ENCODE results near the gene RAB43.
"Not testable (repeated sequence)": the region's sequence is repeated elsewhere in the genome, so short reads cannot be mapped to it uniquely, and the experiment has no call there.

Gene RAB43

DNA sequence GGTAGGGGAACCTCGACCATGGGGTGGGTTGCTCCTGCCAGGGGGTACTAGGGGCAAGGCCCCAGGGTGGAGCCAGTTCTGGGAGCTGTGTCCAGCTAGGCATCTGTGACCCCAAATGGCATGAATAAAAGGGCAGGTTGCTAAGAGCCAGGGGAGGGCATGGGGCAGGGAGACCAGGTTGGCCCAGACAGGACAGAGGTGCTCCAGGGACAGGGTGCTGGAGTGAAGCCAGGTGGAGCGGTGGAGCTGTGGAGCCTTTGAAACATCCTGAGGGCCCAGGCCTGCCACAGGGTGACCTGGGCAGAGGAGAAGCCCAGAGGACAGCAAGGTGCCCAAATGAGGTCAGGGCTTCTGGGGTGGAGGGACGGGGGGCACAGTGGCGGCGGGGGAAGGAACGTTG lies 33.3 kb downstream of the RAB43 start:
- DNase-seq (ENCODE audit: low read depth), result not testable (repeated sequence)

DNA sequence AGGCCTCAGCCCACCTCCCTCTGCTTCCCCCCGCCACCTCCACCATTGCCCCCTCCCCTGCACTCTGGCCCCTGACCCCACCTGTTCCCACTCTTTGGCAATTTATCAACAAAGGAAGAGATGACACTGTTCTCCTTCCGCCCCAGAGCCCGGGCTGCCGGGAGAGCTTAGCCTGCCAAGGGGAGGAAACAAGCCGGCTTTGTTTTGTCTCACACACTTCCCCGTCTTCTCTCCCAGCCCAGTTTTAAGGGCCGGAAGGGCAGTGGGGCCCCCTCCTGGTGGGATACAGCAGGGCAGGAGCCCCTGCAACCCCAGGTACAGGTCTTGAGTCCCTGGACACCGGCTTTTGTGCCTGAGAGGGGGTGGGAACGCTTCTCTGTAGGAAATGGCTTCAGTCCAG lies 33.7 kb downstream of the RAB43 start:
- not testable (repeated sequence) for DNase-seq (ENCODE audit: low read depth)

DNA sequence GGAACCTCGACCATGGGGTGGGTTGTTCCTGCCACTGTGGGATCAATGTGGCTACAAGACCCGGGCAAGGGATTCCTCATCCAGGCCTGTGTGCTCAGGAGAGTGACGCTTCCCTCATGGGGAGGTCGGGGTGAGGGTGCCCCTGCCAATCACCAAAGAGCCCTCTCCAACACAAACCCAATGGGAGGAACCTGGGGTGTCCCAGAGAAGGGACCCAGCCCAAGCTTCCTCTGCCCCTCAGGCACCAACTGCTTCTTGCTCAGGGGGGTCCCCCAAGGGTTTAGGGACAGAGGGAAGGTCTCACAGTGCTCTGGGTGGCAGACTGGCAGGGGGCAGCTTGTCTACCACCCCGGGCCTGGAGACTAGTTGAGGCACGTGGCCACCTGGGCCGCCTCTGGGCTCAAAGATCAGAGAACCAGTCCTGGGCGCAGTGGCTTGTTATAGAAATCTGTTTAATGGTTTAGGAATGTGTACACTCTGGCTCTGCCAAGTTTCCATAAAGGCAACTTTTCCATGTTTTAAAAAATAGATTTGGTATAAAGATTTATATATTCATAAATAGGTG lies 34.4 kb downstream of the RAB43 start:
- no peak for DNase-seq (ENCODE audit: low read depth)

DNA sequence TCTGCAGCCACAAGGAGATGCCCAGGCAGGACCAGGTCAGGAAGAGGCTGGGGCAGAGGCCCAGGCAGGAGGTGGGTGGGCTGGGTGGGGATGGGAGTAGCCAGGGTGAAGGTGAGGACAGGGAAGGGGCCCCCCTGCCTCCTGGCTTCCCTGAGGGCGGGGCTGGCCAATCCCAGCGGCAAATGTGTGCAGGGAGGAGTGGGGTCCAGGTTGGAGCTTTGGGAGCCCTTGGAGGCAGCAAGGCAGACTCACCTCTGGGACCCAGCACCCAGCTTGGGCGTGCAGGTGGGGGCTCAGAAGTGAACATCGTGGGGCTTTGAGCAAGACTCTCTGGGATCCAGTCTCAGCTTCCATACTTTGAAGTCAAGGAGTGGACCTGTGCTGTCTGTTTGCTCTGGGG lies 35.8 kb downstream of the RAB43 start:
- DNase-seq (ENCODE audit: low read depth), result no peak

DNA sequence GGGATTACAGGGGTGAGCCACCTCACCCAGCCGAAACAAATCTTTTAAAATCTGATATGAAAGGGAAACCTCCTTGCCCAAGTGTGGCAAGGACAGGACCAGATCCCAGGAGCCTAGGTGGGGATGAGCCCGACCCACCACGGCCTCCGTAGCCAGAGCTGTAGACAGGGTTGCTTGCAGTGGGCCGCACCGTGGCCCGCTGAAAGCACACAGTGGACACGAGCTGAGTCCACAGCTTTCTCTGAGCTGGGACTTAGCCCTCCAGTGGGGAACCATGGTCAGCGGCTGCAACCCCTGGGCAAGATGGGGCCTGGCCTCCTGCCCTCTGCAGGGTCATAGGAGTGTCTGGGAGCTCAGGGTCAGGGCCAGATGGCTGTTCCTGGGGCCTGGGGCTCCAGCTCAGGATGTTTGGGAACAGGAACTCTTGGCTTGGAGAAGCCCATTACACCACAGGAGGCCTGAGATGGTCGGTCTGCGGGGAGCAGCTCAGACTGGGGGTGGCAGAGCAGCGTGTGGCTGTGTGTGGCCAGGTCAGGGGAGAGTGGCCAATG lies 36.4 kb downstream of the RAB43 start:
- DNase-seq (ENCODE audit: low read depth), result no peak

DNA sequence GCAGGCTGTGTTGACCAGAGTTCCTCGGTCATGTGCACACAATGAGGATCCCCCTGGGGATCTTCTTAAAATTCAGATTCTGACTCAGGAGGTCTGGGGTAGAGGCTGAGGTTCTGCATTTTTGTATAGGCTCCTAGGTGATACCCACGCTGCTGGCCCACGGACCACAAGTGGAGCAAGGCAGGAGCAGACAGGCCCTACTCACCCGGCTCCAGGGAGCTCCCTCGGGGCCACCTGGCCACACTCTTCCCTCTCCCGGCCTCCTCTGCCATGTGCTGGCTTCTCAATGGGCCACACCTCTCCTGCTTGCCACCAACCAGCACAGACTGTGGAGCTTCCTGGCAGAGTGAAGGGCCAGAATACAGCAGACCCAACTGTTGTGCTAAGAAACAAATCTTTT lies 37.1 kb downstream of the RAB43 start:
- DNase-seq (ENCODE audit: low read depth), result no peak

DNA sequence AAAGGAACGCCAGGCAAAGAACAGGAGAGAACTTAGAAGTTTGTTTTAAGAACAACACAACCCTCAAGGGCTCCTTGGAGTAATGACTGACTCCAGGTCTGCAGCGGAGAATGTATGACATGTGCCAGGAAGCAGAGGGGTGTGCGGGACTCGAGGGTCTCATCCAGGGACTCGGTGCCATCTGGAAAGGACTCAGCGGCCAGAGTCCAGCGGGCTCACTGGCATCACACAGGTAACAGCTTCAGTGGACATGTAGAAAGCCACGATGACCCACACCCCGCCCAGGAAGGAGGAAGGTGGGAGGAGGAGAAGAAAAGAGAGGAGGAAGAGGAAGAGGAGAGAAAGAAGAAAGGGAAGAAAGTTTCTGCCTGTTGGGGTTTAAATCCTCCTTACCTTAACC lies 39.6 kb downstream of the RAB43 start:
- DNase-seq (ENCODE audit: low read depth), result no peak

DNA sequence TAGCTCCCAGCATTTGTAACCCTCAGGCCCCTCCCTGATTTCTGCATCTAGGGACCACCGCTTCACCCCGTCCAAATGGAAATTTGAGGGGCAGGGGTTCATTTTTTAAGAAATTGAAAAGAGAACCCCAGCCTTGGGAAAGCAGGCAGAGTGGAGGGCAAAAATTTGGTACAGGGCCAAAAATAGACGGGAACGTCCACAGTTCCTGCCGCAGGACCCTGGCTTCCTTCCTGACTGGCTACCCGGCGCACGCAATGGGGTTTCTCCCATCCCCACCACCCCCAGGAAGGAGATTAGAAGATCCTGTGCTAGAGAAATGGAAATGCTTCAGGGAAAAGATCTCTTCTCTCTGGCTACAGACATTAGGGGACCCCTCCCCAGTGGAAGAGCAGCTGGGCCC lies 40.1 kb downstream of the RAB43 start:
- no peak for DNase-seq (ENCODE audit: low read depth)

DNA sequence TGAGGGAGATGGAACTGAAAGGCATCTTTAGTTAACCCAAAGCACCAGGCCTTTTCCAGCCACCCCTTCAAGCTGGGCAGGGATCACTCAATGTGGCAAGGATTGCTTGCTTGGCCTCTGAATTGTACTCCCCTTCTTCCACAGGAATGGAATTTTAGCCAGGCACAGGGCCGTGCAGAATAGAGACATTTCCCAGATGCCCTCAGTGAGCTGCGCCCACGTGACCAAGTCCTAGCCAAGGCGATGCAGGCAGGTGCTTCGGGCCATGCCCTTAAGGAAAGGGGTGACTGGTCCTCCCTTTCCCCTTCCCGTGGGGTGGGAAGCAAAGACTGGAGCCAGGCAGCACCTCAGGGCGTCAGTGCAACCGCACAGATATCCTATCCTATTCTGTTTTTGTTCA lies 43.1 kb downstream of the RAB43 start:
- no peak for DNase-seq (ENCODE audit: low read depth)

DNA sequence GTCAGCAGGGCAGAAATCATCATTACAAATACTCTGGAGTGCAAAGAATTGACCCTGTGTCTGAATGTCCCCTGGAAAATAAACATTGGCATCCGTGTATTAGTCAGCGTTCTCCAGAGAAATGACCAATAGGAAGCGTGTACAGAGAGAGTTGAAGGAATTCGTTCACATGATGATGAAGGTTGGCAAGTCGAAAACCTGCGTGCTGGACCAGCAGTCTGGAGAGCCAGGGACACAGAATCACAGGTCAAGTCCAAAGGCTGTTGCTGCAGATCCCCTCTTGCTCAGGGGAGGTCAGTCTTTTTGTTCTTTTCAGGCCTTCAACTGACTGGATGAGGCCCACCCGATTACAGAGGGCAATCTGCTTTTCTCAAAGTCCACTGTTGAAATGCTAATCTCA lies 44.4 kb downstream of the RAB43 start:
- no peak for DNase-seq (ENCODE audit: low read depth)

DNA sequence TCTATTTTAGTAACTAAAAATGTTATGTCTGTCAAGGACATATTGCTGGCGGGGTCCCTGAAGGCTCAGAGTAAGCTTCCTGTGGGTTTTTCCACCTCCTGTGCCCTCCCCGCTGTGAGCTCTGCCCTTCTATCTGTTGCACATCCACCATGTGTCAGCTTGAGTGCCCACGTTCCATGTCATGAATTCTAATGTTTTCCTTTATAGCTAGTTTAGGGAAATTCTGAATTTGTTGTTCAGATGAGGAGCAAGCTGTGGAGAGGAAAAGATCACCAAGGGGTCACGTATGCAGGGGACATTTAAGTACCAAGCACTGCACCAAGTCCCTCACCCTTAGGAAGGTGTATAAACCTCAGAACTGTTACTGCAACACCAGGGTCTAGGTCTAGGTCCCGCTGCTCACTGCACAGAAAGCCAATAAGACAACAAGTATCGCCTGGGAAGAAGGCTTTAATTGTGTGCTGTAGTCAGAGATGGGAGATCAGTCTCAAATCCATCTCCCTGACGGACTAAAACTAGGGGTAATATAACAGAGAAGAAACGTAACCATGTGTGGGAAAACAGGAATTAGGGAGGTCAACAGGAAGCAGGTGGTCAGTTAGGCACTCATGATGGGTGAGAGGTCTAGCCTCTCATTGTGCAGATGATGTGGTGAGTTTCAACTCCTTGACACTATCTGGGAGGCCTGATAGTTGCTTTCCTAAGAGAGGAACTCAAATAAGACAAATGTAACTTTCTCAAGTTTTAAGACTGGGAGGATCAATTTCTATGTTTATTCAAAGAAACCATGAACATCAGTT lies 51.3 kb downstream of the RAB43 start:
- no peak for DNase-seq (ENCODE audit: low read depth)

DNA sequence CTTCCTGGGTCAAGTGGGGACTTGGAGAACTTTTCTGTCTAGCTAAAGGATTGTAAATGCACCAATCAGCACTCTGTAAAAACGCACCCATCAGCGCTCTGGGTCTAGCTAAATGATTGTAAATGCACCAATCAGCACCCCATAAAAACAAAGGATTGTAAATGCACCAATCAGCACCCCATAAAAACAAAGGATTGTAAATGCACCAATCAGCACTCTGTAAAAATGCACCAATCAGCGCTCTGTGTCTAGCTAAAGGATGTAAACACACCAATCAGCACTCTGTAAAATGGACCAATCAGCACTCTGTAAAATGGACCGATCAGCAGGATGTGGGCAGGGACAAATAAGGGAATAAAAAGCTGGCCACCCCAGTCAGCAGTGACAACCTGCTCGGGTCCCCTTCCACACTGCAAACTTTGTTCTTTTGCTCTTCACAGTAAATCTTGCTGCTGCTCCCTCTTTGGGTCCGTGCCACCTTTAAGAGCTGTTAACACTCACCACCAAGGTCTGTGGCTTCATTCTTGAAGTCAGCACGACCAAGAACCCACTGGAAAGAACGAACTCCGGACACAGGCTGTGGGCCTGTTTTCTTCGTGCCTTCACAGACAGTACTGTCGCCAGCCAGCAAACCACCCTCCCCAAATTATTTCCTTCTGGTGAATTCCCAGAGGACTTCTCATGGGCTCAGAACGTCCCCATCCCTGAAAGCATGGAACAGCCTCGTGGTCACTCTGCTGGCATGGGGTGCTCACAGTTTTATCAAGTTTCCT lies 52.1 kb downstream of the RAB43 start:
- DNase-seq (ENCODE audit: low read depth), result not testable (repeated sequence)

DNA sequence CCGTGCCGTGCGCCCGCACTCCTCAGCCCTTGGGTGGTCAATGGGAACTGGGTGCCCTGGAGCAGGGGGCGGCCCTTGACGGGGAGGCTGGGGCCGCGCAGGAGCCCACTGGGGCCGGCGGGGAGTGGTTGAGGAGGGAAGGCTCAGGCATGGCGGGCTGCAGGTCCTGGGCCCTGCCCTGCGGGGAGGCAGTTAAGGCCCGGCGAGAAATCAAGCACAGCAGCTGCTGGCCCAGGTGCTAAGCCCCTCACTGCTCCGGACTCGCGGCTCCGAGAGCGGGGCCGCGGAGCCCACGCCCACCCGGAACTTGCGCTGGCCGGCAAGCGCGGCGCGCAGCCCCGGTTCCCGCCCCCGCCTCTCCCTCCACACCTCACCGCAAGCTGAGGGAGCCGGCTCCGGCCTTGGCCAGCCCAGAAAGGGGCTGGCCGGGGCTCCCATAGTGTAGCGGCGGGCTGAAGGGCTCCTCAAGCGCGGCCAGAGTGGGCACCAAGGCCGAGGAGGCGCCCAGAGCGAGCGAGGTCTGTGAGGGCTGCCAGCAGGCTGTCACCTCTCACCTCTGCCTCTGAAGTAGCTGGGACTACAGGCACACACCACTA lies 53.2 kb downstream of the RAB43 start:
- no peak for DNase-seq (ENCODE audit: low read depth)

DNA sequence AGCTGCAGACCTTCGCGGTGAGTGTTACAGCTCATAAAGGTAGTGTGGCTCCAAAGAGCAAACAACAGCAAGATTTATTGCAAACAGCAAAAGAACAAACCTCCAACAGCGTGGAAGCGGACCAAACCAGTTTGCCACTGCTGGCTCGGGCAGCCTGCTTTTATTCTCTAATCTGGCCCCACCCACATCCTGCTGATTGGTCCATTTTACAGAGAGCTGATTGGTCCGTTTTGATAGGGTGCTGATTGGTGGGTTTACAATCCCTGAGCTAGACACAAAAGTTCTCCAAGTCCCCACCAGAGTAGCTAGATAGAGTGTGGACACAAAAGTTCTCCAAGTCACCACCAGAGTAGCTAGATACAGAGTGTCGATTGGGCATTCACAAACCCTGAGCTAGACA lies 53.9 kb downstream of the RAB43 start:
- not testable (repeated sequence) for DNase-seq (ENCODE audit: low read depth)

DNA sequence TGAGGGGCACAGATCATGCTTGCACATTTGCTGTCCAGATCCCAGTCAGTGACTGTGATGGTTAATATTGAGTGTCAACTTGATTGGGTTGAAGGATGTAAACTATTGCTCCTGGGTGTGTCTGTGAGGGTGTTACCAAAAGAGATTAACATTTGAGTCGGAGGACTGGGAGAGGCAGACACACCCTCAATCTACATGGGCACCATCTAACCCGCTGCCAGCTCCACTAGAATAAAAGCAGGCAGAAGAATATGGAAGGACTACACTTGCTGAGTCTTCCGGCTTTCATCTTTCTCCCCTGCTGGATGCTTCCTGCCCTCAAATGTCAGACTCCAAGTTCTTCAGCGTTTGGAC lies 55.9 kb downstream of the RAB43 start:
- no peak for DNase-seq (ENCODE audit: low read depth)

DNA sequence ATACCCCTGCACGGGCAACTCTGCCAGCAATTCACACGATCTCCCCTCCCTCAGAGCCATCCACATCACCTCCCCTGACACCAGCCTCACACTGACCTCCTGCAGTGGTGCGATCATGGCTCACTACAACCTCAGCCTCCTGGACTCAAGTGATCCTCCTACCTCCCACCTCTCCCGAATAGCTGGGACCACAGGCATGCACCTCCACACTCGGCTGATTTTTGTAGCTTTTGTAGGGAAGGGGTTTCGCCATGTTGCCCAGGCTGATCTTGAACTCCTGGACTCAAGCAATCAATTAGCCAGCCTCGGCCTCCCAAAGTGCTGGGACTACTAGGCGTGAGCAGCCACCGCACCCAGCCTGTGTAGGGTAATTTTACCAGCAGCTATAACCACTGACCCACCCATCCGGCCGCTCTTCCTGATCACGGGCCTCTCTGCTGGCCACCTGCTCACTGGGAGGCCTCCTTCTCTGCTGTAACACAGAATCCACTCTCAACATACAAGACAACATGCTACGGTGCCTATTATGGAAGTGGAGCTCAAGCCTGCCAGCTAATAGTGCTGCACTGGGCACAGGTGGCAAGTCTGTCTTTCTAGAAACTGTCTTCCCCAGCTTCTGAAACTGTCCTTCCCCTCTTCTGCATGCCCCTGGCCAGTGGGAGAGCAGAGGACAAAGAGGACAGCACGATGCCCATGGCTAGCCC lies 56.4 kb downstream of the RAB43 start:
- no peak for DNase-seq (ENCODE audit: low read depth)

DNA sequence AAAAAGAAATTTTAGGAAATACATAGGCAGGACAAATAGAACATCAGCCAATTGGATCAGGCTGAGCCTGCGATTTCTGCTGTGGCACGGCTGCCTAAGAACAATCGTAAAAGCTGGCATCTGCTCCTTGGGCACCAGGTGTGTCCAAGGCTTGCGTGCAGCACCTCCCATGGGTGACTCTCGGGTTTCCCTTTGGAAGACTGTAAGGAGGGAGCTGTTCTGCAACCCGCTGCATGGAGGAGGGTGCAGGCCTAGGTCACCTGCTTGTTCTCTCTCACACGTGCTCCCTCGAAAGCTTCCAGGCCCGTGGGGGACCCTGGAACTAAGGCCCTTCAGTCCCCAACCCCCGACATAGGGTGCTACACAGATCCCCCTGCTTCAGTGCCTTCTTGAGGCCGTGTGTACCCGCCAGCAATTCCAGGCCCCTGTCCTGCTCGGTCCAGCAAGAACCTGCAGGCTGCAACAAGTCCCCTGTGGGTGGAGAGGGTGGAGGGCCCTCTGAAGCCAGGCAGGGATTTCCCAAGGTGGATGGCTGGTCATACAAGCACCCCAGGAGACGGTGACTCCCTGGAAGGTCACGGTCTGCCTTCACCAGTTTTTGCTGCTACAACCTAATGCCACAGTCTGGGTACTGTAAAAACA lies 57.6 kb downstream of the RAB43 start:
- no peak for DNase-seq (ENCODE audit: low read depth)

DNA sequence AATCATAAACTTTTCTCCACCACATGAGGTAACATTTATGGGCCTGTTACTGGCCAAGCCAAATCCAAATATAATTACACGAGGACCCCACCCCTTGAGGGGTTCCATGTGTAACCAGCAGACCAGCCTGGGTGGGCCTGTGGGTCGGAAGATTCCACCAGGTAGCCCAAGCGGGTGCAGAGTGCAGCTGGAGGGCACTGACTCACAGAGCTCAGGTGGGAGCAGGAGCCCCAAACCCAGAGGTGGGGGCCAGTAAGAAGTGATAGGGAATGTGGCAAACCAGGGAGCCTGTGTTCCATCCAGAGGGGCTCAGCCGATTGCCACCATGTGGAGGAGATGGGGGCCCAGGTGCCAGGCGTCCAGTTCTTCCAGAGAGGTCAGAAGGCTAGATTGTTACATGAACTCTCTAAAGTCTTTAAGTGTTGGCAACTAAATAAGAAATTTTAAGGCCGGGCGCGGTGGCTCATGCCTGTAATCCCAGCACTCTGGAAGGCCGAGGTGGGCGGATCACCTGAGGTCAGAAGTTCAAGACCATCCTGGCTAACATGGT lies 58.4 kb downstream of the RAB43 start:
- DNase-seq (ENCODE audit: low read depth), result no peak

DNA sequence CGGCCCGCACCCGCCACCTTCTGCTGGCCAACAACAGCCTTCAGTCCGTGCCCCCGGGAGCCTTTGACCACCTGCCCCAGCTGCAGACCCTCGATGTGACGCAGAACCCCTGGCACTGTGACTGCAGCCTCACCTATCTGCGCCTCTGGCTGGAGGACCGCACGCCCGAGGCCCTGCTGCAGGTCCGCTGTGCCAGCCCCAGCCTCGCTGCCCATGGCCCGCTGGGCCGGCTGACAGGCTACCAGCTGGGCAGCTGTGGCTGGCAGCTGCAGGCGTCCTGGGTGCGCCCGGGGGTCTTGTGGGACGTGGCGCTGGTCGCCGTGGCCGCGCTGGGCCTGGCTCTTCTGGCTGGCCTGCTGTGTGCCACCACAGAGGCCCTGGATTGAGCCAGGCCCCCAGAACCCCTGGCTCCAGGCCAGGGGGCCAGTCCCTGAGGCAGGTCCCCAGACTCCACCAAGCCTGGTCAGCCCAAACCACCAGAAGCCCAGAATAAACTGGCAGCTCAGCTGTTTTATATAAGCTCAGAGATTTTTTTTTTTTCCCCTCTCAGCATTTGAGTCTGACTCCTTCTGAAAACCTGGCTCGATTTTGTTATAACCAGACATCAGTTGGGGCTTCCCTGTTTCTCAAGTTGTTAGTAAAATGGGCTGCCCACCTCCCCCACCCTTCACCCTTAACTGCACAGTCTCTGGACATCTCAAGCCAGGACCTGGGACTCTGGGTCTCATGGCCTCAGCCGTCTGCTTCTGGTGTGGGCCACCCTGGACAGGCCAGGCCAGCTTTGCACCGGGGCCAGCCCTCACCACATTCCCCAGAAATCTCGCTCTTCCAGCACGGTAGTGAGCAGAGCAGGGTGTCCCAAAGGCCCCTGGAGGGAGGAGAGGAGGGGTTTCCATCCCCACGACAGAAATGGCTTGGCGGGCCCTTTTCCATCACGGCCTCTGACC lies 59.4 kb downstream of the RAB43 start:
- DNase-seq (ENCODE audit: low read depth), result no peak
